WI38 (cell line): Measurements from ENCODE around the gene VIPR2.
"Not testable (repeated sequence)": the region's sequence is repeated elsewhere in the genome, so short reads cannot be mapped to it uniquely, and the experiment has no call there.

ENCODE experiments used
- H3K4me3 ChIP-seq: 2 replicates; pipeline ENCODE4 v1.5.1; 2011; ENCODE audit warnings: low read depth, mild to moderate bottlenecking, control low read depth, low read length
- CTCF ChIP-seq: IDR thresholded peaks from 2 replicates; pipeline ENCODE4 v1.5.1; 2012; ENCODE audit warnings: low read depth, mild to moderate bottlenecking, control low read depth, low read length

Gene VIPR2

GRCh38 chr7:159007996-159008389 is 136.7 kb downstream of the VIPR2 start:
- no peak for TF ChIP-seq CTCF
- H3K4me3 ChIP-seq: no peak overlapping the region

GRCh38 chr7:159007364-159007995 is 137.2 kb downstream of the VIPR2 start:
- H3K4me3 ChIP-seq: no peak overlapping the region
- no peak for TF ChIP-seq CTCF

- H3K4me3 ChIP-seq: no peak overlapping the region
- TF ChIP-seq CTCF: no peak
Measured at GRCh38 chr7:159006610-159007130, 138.0 kb downstream of the VIPR2 start.

- H3K4me3 ChIP-seq: not testable (repeated sequence)
Measured at GRCh38 chr7:159006022-159006609, 138.6 kb downstream of the VIPR2 start.

GRCh38 chr7:159005618-159006017 is 139.0 kb downstream of the VIPR2 start:
- H3K4me3 ChIP-seq: no peak overlapping the region
- TF ChIP-seq CTCF: no peak

- no peak for TF ChIP-seq CTCF
- H3K4me3 ChIP-seq: no peak overlapping the region
Measured at GRCh38 chr7:159004411-159004810, 140.3 kb downstream of the VIPR2 start.

- no peak for TF ChIP-seq CTCF
Measured at GRCh38 chr7:159001811-159002210, 142.9 kb downstream of the VIPR2 start.

More at GRCh38 chr7:159001811-159002210, 142.9 kb downstream of the VIPR2 start:
- H3K4me3 ChIP-seq: no peak overlapping the region
